Testis (tissue), 2 donors: ENCODE data around the gene CCNE1.

Experiments used
- CTCF ChIP-seq, 3 experiments: fragments of 450-650 bp in 2 of 3; fragments of 200-600 bp in 1 of 3; sonication (generic) in 1 of 3; IDR thresholded peaks; one replicate each; pipeline ENCODE4 v1.5.1; 2016 to 2019; ENCODE audit warnings: antibody characterized with exemption in 3 of 3, mild to moderate bottlenecking in 2 of 3, moderate library complexity in 1 of 3
- POLR2A ChIP-seq: fragments of 450-650 bp; IDR thresholded peaks from one replicate; pipeline ENCODE4 v1.6.1; 2017; ENCODE audit warnings: antibody characterized with exemption, mild to moderate bottlenecking, moderate library complexity

GRCh38 chr19:29854033-29854432 lies 42.2 kb downstream of the CCNE1 start:
- TF ChIP-seq CTCF (IDR thresholded peaks at IDR 0.05) (no peak), POLR2A (no peak)
